ENCODE data around the gene ORAI3. TPM values are rescaled to one million over a fixed set of nuclear protein-coding genes. Genes with fewer than 3 reads are reported as not detected.

ORAI3 gene
- total and polyA plus RNA-seq, 2 of the 13 experiments (the other 11 are each of a cell fraction or from before 2014, with no cell fraction given), result 11.4 to 32.0 TPM

DNA sequence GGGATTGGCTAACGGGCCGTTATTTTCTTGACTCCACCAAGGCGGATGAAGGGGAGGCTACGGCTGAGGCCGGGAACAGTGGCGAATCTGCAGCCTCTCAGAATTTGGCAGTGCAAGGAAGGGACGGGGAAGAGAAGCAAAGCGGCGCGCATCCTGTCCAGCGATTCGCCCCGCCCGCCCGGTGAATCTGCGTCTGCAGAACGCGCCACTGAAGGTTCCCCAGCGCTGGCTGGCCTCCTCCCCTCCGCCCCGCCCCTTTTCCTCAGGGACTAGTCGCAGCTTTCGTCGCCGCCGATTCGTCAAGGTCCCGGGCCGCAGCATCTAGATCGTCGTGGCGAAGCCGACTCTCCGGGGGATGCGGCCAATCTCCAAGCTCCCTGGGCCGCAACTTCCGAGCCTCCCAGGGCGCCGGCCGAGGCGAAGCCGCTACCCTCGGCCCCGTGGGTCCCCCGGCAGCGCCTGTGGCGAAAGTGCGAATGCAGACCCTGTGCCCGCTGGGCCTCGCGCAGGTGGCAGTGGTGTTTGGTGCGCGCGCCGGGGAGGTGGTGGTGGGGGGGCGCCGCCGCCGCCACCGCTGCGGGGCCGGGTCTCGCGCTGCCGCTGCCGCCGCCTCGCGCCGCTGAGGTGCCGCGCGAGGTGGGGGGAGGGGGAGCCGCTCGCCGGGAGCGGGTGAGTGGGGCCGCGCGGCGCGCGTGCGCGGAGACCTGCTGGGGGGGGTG lies 8.7 kb downstream of the ORAI3 start, which contains the start of gene SETD1A (continued):
- TF ChIP-seq ZNF264 (CRISPR knock-in tag; IDR thresholded peaks at IDR 0.05) (no peak), NR3C1 (CRISPR knock-in tag; IDR thresholded peaks at IDR 0.05) (no peak), KAT8 (CRISPR knock-in tag; IDR thresholded peaks at IDR 0.05) (peak; percentile 74), SOX5 (CRISPR knock-in tag; IDR thresholded peaks at IDR 0.05; ENCODE audit: borderline replicate concordance) (no peak), FOXM1 (CRISPR knock-in tag; IDR thresholded peaks at IDR 0.05) (no peak), ZFP41 (CRISPR knock-in tag; IDR thresholded peaks at IDR 0.05; ENCODE audit: borderline replicate concordance) (no peak), RBM22 (optimal IDR thresholded peaks at IDR 0.05; ENCODE audit: low read length) (no peak), BCL6 (CRISPR knock-in tag; IDR thresholded peaks at IDR 0.05) (peak; percentile 32; the same call in 1 of the 2 replicates), ZNF639 (CRISPR knock-in tag; conservative IDR thresholded peaks at IDR 0.05) (no peak; the same call in none of the 2 replicates), ZNF343 (CRISPR knock-in tag; IDR thresholded peaks at IDR 0.05) (no peak), ZSCAN22 (CRISPR knock-in tag; IDR thresholded peaks at IDR 0.05) (no peak), ZNF232 (CRISPR knock-in tag; IDR thresholded peaks at IDR 0.05; ENCODE audit: borderline replicate concordance) (peak; percentile 43; the same call in 1 of the 2 replicates), ZNF318 (CRISPR knock-in tag; IDR thresholded peaks at IDR 0.05) (no peak), RFXANK (CRISPR knock-in tag; IDR thresholded peaks at IDR 0.05) (0 out of 2 replicates have a peak, but pooled peaks have one; percentile 7), ZFY (CRISPR knock-in tag; IDR thresholded peaks at IDR 0.05) (peak; percentile 82)
- TF ChIP-seq, protein P1, sequence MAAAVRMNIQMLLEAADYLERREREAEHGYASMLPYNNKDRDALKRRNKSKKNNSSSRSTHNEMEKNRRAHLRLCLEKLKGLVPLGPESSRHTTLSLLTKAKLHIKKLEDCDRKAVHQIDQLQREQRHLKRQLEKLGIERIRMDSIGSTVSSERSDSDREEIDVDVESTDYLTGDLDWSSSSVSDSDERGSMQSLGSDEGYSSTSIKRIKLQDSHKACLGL (CRISPR knock-in tag; IDR thresholded peaks at IDR 0.05), result peak; percentile 84
